ENCODE measurements around the gene PRR36. TPM values are rescaled to one million over a fixed set of nuclear protein-coding genes. Genes with fewer than 3 reads are reported as not detected.
"Not testable (repeated sequence)": the region's sequence is repeated elsewhere in the genome, so short reads cannot be mapped to it uniquely, and the experiment has no call there.

Gene PRR36
- total RNA-seq, 4 donors from 2014 or later = not detected

DNA sequence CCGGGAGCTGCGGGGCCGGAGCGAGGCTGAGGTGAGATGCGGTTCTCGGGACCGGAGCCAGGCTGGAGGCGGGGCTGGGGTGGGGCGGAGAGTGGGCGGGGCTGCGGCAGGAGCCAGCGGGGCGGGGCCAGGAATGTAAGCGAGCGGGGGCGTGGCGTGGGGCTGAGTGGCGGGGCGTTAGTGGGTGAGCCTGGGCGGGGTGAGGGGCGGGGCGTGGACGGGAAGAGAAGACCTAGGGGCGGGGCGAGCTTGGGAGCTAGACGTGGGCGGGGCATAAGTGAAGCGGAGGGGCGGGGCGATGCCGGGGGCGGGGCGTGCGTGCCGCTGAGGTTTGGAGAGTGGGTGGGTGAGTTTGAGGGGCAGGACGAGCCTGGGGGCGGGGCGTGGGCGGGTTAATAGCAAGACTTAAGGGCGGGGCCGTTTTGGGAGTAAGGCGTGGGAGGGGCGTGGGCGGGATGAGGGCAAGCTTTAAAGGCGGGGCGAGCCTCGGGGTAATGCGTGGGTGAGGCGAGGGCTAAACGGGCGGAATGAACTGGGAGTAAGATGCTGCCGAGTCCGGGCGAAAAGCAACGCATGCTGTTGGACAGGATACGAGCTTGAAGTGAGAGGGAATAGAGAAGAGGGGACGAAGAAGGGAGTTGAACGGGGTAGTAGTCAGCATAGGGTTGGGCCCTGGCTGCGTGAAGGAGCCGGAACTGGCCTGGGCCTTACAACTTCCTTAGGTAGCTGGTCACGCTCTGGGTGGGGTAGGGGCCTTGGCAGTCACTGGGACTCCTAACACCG is 46.5 kb upstream of the PRR36 start:
- ATAC-seq (ENCODE audit: low FRiP score) (peak; percentile 75), DNase-seq (ENCODE audit: low spot score) (peak; percentile 100)
- TF ChIP-seq, protein P1, sequence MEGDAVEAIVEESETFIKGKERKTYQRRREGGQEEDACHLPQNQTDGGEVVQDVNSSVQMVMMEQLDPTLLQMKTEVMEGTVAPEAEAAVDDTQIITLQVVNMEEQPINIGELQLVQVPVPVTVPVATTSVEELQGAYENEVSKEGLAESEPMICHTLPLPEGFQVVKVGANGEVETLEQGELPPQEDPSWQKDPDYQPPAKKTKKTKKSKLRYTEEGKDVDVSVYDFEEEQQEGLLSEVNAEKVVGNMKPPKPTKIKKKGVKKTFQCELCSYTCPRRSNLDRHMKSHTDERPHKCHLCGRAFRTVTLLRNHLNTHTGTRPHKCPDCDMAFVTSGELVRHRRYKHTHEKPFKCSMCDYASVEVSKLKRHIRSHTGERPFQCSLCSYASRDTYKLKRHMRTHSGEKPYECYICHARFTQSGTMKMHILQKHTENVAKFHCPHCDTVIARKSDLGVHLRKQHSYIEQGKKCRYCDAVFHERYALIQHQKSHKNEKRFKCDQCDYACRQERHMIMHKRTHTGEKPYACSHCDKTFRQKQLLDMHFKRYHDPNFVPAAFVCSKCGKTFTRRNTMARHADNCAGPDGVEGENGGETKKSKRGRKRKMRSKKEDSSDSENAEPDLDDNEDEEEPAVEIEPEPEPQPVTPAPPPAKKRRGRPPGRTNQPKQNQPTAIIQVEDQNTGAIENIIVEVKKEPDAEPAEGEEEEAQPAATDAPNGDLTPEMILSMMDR (IDR thresholded peaks at IDR 0.05) = no peak

DNA sequence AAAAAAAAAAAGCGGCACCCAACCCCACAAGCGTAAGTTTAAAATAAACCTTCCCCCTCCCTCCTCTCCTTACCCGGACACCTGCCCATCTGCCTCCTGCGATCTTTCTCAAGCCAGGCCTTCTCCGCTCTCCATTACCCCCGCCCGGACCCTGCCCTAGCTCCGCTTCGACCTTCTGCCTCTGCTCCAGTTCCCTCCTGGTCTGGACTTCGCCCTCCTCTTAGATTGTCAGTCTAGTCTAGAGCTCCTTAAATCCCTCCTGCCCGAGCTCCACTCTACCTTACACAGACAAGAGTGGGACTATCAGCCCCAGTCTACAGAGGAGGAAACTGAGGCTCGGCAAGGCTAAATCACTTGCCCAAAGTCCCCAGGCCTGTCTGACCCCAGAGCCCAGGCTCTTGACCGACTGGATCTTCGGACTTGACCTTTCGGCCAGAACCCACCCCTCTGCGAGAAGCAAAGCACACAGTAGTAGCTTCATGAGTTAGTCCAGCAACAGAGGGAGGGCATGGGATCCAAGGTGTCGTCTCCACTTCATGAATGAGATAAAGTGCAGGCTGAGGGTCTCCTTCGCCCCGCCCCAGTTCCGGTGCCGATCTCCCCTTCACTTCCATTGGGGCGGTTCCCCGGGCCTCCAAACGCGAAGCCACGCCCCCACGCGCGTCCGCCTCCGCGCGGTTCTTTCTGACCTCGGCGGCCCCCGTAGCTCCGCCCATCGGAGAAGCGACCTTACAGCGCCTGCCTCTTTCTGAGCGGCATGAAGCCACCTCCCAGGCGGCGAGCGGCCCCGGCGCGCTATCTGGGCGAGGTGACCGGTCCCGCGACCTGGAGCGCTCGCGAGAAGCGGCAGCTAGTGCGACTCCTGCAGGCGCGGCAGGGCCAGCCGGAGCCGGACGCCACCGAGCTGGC is 45.7 kb upstream of the PRR36 start, which contains the start of gene SNAPC2:
SNAPC2 (plus strand) TSS at position 729 of the 909 bp plus-strand sequence; CDS start at position 758, 29 bp downstream.
- DNase-seq (ENCODE audit: low spot score) (peak; percentile 90), ATAC-seq (ENCODE audit: low FRiP score) (peak; percentile 56)
- TF ChIP-seq, protein P1 (IDR thresholded peaks at IDR 0.05) = no peak

- DNase-seq (ENCODE audit: low spot score) = no peak
- TF ChIP-seq, protein P1 (IDR thresholded peaks at IDR 0.05) = no peak
- ATAC-seq (ENCODE audit: low FRiP score) = no peak
Measured at GRCh38 chr19:7918615-7919421, 44.6 kb upstream of the PRR36 start.

GRCh38 chr19:7918062-7918614 is 43.9 kb upstream of the PRR36 start:
- DNase-seq (ENCODE audit: low spot score); ATAC-seq (ENCODE audit: low FRiP score): not testable (repeated sequence)

GRCh38 chr19:7917267-7918061 is 43.3 kb upstream of the PRR36 start:
- DNase-seq (ENCODE audit: low spot score) (no peak), ATAC-seq (ENCODE audit: low FRiP score) (no peak)
- TF ChIP-seq, protein P1 (IDR thresholded peaks at IDR 0.05) = peak in 1 of 3 donors; percentile 7

DNA sequence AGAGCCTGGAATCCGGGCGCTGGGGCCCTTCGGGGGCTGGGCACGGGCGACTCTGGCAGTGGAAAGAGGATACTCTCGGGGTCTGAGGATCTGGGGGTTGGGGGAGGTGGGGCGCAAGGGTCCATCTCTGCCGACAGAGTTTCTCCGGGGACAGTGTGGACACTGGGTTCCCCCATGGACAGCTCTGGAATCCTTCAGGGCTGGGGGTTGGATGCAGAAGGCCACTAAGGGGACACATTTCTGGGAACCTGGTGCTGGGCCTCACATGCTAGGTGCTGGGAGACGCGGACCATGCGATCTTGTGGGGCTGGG is 42.7 kb upstream of the PRR36 start:
- TF ChIP-seq, protein P1 (IDR thresholded peaks at IDR 0.05) = no peak
- no peak for ATAC-seq (ENCODE audit: low FRiP score)
- DNase-seq (ENCODE audit: low spot score) = no peak

All from omental fat pad (tissue), 4 donors.